Measurements from ENCODE around the gene AMBP. TPM values are rescaled to one million over a fixed set of nuclear protein-coding genes. Genes with fewer than 3 reads are reported as not detected.
"Not testable (repeated sequence)": the region's sequence is repeated elsewhere in the genome, so short reads cannot be mapped to it uniquely, and the experiment has no call there.

The AMBP gene
- total RNA-seq, 1 donor from 2014 or later, result not detected

DNA sequence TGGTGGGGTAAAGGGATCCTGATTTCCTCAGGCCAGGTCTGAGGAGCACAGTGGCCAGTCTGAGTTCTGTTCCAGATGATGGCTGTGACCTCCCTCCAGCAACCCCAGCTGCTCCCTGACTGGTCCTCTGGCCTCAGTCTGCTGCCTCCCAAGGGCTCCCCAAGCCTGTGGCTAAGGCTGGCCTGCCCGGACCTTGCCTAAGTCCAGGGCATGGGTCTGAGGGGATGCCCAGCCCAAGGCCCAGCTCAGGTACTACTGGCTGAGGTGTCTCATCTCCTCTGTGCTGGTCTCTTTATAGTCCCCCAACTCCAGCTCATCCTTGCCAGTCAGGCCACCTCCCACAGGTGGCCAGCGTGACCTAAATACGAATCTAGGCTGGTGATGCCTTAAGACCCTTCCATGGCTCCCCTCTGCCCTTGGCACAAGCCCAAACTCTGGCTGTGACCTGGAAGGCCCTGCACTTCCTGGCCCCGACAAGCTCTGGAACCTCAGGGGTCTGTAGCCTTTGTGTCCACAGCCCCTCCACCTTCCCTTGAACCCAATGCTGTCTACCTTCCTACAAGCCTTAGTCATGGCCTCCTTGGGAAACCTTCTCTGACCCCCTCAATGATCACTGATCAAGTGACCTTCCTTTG, 11.2 kb upstream of the AMBP start:
- Mint-ChIP-seq H3K36me3 (ENCODE audit: low read depth) (no peaks in the 10 kb centered on the region), H3K4me1 (no peaks in the 10 kb centered on the region), H3K9me3 (no peaks in the 10 kb centered on the region), H3K27me3 (no peaks in the 10 kb centered on the region), H3K4me3 (no peak overlapping the region), H3K27ac (no peak overlapping the region)
- intact Hi-C loops (cut with micrococcal nuclease), result no loop called here
- no peak for DNase-seq

DNA sequence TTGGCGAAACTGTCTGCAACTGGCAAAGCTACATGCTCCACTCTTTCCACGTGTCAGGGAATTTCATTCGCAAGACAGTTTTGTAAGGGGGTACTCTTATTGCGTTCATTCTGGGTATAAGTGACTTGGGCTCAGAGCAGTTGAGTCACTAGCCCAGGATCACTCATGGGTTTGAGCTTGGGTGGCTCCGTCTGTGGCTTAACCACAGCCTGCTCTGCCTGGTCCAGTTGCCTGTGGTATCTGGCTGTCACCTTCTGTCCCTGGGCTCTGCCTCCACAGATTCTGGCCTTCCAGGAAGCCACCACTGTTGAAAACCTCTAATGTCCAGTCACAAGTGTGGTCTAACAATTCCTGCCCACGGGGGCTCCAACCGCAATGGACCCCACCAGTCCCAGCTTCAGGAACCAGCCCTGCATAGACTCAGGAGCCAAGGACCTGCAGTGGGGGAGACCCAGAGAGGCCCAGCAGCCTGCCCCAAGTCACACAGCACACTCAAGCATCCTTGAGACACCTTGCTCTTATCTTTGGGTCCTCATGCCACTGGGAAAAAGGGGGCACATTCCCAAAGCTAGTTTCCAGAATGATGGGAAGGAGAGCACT, 10.6 kb upstream of the AMBP start:
- no peak for DNase-seq
- intact Hi-C loops (cut with micrococcal nuclease), result no loop called here
- Mint-ChIP-seq H3K9me3 (no peaks in the 10 kb centered on the region), H3K27me3 (no peaks in the 10 kb centered on the region), H3K27ac (no peak overlapping the region), H3K4me3 (no peak overlapping the region), H3K4me1 (no peaks in the 10 kb centered on the region), H3K36me3 (ENCODE audit: low read depth) (no peaks in the 10 kb centered on the region)

DNA sequence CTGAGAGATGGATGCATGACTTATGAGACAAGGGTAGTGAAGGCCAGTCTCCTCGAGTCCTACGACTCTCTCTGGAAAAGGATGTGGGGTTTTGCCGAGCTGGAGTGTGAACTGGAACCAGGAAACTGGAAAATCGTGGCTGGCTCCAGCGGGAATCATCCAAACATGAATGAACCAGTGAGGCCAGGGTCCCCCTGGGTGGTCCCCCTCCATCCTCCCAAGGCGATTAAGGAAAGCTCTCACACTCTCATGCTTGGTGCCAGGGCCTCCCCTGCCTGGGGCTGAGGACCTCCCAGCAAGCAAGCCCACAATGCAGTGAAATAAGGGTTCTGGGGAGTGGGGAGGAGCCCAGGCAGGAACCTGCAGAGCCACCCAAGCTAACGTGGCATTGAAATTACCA, 9.6 kb upstream of the AMBP start:
- no peaks in the 10 kb centered on the region for H3K4me1 Mint-ChIP-seq
- peaks cover under 1% of the 10 kb centered on the region for H3K27me3 Mint-ChIP-seq
- intact Hi-C loops (cut with micrococcal nuclease), result no loop called here
- H3K9me3 Mint-ChIP-seq, result no peaks in the 10 kb centered on the region
- no peak overlapping the region for H3K27ac Mint-ChIP-seq
- H3K4me3 Mint-ChIP-seq, result no peak overlapping the region
- no peaks in the 10 kb centered on the region for H3K36me3 Mint-ChIP-seq (ENCODE audit: low read depth)
- DNase-seq, result no peak

DNA sequence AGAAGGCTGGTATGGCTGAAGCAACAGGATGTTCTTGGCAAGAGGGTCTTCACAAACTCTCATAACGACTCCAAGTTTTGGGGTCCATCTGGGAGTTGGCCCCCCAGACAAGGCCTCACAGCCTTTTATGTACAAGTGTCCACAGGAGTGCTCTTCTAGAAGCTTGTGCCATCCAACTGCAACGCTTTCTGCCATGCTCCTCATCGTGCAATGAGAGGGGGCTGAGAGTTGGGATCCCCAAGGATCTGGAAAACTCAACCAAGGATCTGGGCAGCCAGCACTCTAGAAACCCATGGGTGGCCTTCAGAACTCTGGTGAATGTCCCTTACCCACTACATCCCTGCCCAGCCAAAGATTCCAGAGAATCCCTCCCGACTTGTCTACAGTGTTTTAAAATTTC, 8.5 kb upstream of the AMBP start:
- no peak for DNase-seq
- Mint-ChIP-seq H3K9me3 (no peaks in the 10 kb centered on the region), H3K36me3 (ENCODE audit: low read depth) (no peaks in the 10 kb centered on the region), H3K4me3 (no peak overlapping the region), H3K27ac (no peak overlapping the region), H3K27me3 (peaks cover 3% of the 10 kb centered on the region), H3K4me1 (peaks cover 2% of the 10 kb centered on the region)
- intact Hi-C loops (cut with micrococcal nuclease), result no loop called here

DNA sequence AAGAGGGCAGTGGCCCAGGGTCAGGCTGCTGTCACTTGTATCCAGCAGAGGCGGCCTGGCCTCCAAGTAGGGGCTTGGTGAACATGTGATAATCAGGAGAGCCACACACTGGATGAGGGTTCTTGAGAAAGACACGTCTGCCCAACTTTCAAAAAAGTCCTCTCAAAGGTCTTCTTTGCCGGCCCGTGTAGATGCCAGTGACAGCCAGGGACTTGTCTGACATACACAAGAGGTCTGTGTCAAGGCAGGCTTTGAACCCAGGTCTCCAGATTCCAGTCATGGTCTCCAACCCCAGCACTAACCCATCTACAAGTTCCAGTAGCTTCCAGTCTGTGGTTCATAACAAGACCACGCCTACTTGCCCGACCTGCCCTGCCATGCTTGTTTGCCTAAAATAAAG, 7.9 kb upstream of the AMBP start:
- peaks cover 2% of the 10 kb centered on the region for H3K4me1 Mint-ChIP-seq
- H3K9me3 Mint-ChIP-seq, result no peaks in the 10 kb centered on the region
- H3K4me3 Mint-ChIP-seq, result no peak overlapping the region
- peaks cover 3% of the 10 kb centered on the region for H3K27me3 Mint-ChIP-seq
- no peak for DNase-seq
- no peak overlapping the region for H3K27ac Mint-ChIP-seq
- H3K36me3 Mint-ChIP-seq (ENCODE audit: low read depth), result no peaks in the 10 kb centered on the region
- intact Hi-C loops (cut with micrococcal nuclease), result no loop called here

DNA sequence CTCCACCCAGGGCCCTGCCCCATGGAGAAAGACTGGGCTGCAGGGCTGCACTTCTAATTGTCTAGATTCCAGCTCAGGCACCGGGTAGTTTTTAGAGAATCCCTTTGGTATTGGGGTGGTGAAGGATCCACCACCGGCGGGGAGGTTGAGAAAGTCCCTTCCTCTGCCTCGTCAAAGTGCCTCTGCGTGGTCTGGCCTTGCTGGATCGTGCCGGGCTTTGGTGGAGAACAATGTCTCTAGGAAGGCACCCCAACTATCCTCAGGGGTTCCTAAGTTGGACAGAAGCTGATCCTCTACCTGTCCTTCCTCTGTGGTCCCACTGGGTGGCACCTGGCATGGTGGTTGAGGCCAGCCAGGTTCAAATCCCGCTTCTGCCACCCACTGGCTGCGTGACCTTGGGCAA, 7.3 kb upstream of the AMBP start:
- H3K9me3 Mint-ChIP-seq, result no peaks in the 10 kb centered on the region
- H3K4me1 Mint-ChIP-seq, result peaks cover 2% of the 10 kb centered on the region
- intact Hi-C loops (cut with micrococcal nuclease), result no loop called here
- DNase-seq, result no peak
- H3K4me3 Mint-ChIP-seq, result no peak overlapping the region
- H3K36me3 Mint-ChIP-seq (ENCODE audit: low read depth), result no peaks in the 10 kb centered on the region
- peaks cover 3% of the 10 kb centered on the region for H3K27me3 Mint-ChIP-seq
- H3K27ac Mint-ChIP-seq, result no peak overlapping the region

DNA sequence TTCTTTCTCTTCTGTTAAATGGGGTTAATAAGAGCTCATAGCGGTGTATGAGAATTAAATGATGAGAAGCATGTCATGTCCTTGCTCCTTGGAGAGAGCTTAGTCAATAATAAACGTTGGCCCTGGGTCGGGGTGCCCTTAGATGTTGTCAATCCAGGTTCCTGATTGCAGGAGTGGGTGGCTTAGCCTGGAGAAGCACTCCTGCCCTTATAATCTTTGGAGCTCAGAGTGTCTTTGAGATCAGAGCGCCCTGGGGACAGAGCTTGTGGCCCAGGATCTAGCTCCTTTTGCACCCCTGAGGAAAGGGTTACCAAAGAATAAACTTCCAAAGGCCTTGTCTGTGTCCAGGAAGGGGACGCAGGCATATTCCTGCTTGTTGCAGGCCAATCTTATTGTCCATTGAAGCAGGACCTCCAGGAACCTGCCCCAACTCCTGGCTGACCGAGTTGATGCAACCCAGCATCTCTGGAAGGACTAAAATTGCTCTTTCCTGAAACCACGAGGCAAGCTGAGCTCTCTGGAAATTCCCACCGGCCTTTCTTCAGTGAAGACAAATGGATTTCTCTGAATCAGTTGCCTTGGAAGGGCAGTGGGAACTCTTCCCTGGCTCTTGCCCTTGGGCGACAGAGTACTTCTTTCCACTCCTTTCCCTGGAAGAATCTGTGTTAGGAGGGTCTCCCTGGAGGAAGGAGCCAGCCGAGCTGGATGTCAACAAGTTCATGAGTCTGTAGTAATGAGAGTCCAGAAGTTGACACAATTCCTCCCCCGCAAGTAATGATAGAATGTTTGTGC, 6.4 kb upstream of the AMBP start:
- Mint-ChIP-seq H3K9me3 (no peaks in the 10 kb centered on the region), H3K36me3 (ENCODE audit: low read depth) (no peaks in the 10 kb centered on the region), H3K27me3 (peaks cover 3% of the 10 kb centered on the region), H3K4me3 (no peak overlapping the region), H3K4me1 (peaks cover 2% of the 10 kb centered on the region), H3K27ac (no peak overlapping the region)
- intact Hi-C loops (cut with micrococcal nuclease), result no loop called here
- DNase-seq, result no peak

DNA sequence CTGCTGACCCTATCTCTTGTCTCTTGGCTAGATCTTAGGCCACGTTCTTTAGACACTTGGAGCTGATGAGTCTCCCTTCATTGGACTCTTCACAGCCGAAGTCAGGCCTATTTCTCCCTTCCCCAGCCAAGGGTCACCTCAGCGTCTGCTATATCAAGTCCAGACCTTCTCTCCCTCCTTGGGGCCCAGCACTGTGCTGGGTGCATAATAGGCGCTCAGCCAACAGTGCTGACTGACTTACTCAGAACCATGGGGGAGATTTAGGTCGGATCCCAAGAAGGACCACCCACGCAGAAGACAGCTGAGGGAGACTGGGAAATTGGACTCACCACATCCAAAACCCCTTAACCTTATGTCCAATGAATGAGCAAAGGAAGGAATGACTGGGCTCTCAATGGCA, 5.6 kb upstream of the AMBP start:
- Mint-ChIP-seq H3K27ac (no peak overlapping the region), H3K9me3 (no peaks in the 10 kb centered on the region), H3K4me3 (no peak overlapping the region), H3K27me3 (peaks cover 3% of the 10 kb centered on the region), H3K4me1 (peaks cover 2% of the 10 kb centered on the region), H3K36me3 (ENCODE audit: low read depth) (no peaks in the 10 kb centered on the region)
- DNase-seq, result no peak
- intact Hi-C loops (cut with micrococcal nuclease), result no loop called here

DNA sequence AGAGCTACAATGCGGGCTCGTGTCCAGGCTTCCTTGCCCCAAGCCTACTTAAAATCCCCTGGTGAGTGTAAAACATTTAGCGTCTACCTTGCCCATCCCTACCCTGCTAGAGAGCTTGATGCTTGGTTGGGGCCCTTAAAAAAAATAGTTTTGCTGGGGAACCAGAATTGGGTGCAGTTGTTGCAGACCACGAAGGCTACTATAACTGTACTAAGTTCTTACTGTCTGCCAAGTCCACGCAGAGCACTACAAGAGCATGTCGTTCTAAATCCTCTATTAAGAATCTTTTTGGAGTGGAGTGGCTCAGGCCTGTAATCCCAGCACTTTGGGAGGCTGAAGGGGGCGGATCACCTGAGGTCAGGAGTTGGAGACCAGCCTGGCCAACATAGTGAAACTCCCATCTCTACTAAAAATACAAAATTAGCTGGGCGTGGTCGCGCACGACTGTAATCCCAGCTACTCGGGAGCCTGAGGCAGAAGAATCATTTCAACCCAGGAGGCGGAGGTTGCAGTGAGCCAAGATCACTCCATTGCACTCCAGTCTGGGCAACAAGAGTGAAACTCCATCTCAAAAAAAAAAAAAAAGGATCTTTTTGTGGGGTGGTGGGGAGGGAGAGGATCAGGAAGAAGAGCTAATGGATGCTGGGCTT, 4.8 kb upstream of the AMBP start:
- H3K36me3 Mint-ChIP-seq (ENCODE audit: low read depth); DNase-seq; H3K27me3 Mint-ChIP-seq; H3K9me3 Mint-ChIP-seq; H3K4me1 Mint-ChIP-seq; H3K4me3 Mint-ChIP-seq; H3K27ac Mint-ChIP-seq: not testable (repeated sequence)
- intact Hi-C loops (cut with micrococcal nuclease), result loop anchor here (1.0 kb wide), 1 partner anchor 207 kb away; no protein-coding TSS in a partner anchor

DNA sequence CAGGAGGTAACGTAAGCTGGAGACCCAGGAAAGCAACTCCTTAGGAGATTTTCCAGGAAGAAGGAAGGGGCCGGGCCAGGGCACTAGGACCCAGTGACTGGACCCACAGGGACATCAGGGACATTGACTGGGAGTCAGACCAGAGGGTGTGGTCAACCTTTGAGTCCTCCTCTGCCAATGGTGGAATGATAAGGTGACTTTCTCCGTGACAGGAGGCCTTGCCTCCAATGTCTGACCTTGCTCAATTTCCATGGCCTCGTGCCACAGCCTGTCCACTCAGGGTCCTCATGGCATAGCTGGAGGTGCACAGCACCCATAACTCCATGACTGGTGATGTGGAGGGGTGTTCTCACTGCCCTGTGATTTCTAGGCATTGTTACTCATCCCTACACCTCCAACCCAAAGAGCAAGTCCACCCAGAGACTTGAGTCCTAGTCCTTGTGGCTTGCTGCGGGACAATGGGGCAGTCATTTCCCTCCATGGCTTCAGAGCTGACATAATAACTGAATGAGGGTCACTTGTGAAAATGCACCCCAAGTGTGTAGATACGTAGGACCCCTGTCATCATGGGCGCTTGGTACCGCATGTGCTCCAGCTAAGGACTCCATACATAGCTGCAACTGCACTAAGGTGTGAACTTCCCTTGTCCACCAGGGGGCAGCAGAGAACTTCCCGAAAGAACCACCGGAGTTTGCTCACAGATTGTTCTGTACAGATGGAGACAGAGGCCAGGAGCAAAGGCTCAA, 4.1 kb upstream of the AMBP start:
- H3K27me3 Mint-ChIP-seq, result peaks cover 3% of the 10 kb centered on the region
- intact Hi-C loops (cut with micrococcal nuclease), result loop anchor here (1.0 kb wide), 1 partner anchor 208 kb away; no protein-coding TSS in a partner anchor
- no peaks in the 10 kb centered on the region for H3K9me3 Mint-ChIP-seq
- H3K27ac Mint-ChIP-seq, result no peak overlapping the region
- no peak overlapping the region for H3K4me3 Mint-ChIP-seq
- DNase-seq, result peak; percentile 94
- H3K4me1 Mint-ChIP-seq, result peaks cover 2% of the 10 kb centered on the region
- H3K36me3 Mint-ChIP-seq (ENCODE audit: low read depth), result no peaks in the 10 kb centered on the region

DNA sequence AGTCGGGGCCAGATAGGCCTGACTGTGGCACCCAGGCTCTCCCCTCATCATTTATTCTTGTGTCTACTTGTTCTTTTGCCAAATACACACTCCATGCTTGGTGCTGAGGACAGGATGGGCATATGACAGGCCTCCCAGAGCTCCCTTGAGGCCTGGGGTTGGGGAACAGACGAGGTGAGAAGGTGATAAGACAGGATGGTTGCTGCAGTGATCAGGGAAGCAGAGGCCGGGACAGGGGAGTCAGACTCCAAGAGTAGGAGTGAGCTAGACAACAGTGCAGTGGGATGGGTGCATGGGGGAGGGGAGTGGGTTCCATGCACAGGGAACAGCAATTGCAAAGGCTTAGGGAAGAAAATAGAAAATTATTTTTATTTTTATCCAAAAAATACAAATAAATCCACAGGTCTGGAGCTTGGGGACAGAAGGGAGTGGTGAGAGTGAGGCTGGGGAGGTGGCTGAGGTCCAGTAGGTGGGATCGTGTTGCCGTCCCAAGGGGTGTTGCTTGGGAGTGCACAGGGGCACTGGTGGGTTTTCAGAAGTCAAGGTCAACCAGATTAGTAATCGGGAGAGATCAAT, 3.4 kb upstream of the AMBP start:
- Mint-ChIP-seq H3K9me3 (no peaks in the 10 kb centered on the region), H3K4me1 (peaks cover 2% of the 10 kb centered on the region), H3K27me3 (peaks cover 3% of the 10 kb centered on the region), H3K27ac (no peak overlapping the region), H3K4me3 (no peak overlapping the region), H3K36me3 (ENCODE audit: low read depth) (no peaks in the 10 kb centered on the region)
- no peak for DNase-seq
- intact Hi-C loops (cut with micrococcal nuclease), result loop anchor here (1.0 kb wide), 1 partner anchor 209 kb away; no protein-coding TSS in a partner anchor

DNA sequence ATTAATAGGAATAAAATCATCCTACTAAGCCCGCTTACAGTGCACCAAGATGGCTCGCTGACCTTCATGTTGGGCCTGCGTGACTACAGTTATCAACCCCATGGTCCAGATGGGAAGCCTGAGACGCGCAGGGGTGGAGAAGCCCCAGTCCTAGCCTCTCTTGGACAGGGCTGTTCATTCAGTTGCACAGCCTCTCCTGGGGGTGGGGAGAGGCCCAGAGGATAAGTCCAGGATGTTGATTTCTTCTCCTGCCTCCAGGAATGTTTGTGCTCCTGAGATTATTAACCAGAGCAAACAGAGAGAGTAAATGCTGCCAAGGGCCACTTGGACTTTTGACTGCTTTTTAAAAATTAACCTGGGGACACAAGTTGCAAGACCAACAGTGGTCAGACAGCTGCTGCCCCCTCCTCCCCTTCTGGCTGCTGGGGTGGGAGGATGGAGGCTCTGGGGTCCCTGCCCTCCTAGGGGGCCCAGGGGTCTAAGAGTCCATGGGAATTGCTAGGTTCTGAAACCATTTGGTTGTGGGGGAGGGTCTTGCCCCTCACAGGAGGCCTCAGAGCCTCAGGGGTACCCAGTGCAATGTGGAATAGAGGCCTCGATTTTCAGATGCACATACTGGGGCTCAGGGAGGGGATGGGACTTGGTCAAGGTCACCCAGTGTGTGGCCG, 2.8 kb upstream of the AMBP start:
- Mint-ChIP-seq H3K4me3 (no peak overlapping the region), H3K36me3 (ENCODE audit: low read depth) (no peaks in the 10 kb centered on the region), H3K9me3 (no peaks in the 10 kb centered on the region), H3K4me1 (peaks cover 2% of the 10 kb centered on the region), H3K27ac (no peak overlapping the region), H3K27me3 (peaks cover 3% of the 10 kb centered on the region)
- intact Hi-C loops (cut with micrococcal nuclease), result no loop called here
- no peak for DNase-seq

Data from activated CD4-positive, alpha-beta T cell treated with anti-CD3 and anti-CD28 coated beads, Interleukin-2, amount 10 ng/mL, durations not matched to agents 24 days and 14 days (primary cell).